Measurements from ENCODE around the gene LRCOL1.

LRCOL1 gene

DNA sequence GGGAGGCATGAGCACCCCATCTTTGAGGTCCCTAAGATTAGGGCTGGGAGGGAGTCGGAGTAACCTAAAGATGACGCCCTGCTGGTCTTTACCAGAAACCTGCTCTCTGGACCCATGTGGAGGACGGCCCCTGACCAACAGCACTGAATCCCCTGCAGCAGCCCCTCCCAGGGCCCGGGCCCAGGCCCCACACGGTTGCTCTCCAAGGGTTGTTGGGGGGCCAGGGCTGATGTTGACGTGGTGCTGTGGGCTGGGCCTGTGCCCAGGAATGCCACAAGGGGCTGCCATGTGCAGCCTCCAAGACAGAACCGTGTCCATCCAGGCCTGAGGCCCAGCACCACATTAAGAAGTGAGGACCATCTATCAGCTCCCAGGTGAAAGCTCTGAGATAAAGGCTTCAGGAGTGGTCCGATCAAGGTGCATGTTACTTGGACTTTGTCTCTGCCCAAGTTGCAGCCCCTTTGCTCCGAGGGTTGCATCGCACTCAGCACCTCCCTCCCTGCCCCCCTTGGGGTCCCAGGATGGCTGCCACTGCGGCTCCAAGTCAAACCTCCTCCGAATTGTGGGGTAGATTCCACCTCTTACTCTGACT is 29.6 kb downstream of the LRCOL1 start:
- Mint-ChIP-seq H3K27me3 (no peaks in the 10 kb centered on the region), H3K4me1 (no peaks in the 10 kb centered on the region), H3K27ac (no peak overlapping the region), H3K4me3 (no peak overlapping the region), H3K36me3 (peaks cover 24% of the 10 kb centered on the region), H3K9me3 (no peaks in the 10 kb centered on the region)
- no peak for ATAC-seq (ENCODE audit: low read depth)
- no peak for DNase-seq (ENCODE audit: low spot score in 2 of 2)

DNA sequence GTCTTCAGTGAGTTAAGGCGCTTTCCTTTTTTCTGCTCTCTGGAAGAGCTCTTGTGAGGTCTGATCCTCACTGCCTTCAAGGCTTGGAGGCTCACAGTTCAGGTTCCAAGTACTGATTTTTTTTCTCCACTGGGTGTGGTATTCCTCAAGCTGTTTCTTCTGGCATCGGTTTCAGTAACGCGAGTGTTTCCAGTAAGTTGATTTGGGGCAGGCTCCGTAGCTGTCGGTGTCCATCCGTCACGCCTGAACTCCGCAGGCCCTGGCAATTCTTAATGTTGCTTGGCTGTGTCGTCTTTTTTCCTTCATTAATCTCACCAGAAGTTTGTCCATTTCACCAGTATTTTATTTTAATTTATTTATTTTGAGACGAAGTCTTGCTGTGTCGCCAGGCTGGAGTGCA is 30.6 kb downstream of the LRCOL1 start:
- Mint-ChIP-seq H3K27ac (no peak overlapping the region), H3K9me3 (no peaks in the 10 kb centered on the region), H3K4me3 (no peak overlapping the region), H3K27me3 (no peaks in the 10 kb centered on the region), H3K36me3 (peaks cover 31% of the 10 kb centered on the region), H3K4me1 (no peaks in the 10 kb centered on the region)
- ATAC-seq (ENCODE audit: low read depth) = no peak
- DNase-seq (ENCODE audit: low spot score in 2 of 2) = no peak

DNA sequence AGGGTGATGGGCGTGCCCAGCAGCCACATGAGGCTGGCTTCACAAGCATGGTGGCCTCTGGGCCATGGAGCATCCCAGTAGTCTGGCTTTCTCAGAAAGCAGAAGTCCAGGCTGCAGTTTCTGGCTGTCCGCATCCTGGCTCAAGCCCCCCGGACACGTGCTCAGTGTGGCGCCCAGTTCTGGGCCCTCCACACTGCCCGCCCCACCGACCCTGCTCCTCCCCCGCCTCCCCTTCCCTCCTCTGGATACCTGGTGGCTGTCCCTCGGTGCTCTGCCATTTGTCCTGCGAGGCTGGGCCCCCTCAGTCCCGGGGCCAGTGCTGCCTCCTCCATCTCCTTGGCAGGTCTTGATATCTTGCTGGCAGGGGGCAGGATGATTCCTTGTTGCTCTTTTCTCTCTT is 31.6 kb downstream of the LRCOL1 start:
- Mint-ChIP-seq H3K4me1 (no peaks in the 10 kb centered on the region), H3K4me3 (no peak overlapping the region), H3K9me3 (no peaks in the 10 kb centered on the region), H3K27ac (peak overlapping the region; percentile 26), H3K36me3 (peaks cover 29% of the 10 kb centered on the region), H3K27me3 (no peaks in the 10 kb centered on the region)
- DNase-seq (ENCODE audit: low spot score in 2 of 2) = no peak
- no peak for ATAC-seq (ENCODE audit: low read depth)

DNA sequence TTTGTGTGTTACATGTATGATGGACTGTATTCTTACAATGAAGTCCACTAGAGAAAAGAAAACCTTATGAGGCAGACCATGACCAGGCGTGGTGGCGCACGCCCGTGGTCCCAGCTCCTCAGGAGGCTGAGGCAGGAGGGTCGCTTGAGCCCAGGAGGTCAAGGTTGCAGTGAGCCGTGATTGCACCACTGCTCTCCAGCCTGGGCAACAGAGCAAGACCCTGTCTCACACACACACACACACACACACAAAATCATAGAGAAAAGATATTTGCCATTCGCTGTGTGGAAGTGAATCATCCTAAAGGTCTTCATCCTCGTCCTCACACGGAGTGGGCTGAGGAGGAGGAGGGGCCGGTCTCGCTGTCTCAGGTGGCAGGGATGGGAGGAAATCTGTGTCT is 32.3 kb downstream of the LRCOL1 start:
- H3K4me3 Mint-ChIP-seq = no peak overlapping the region
- no peak overlapping the region for H3K27ac Mint-ChIP-seq
- peaks cover 28% of the 10 kb centered on the region for H3K36me3 Mint-ChIP-seq
- H3K4me1 Mint-ChIP-seq = no peaks in the 10 kb centered on the region
- no peaks in the 10 kb centered on the region for H3K9me3 Mint-ChIP-seq
- no peaks in the 10 kb centered on the region for H3K27me3 Mint-ChIP-seq
- ATAC-seq (ENCODE audit: low read depth) (no peak), DNase-seq (ENCODE audit: low spot score in 2 of 2) (no peak)

DNA sequence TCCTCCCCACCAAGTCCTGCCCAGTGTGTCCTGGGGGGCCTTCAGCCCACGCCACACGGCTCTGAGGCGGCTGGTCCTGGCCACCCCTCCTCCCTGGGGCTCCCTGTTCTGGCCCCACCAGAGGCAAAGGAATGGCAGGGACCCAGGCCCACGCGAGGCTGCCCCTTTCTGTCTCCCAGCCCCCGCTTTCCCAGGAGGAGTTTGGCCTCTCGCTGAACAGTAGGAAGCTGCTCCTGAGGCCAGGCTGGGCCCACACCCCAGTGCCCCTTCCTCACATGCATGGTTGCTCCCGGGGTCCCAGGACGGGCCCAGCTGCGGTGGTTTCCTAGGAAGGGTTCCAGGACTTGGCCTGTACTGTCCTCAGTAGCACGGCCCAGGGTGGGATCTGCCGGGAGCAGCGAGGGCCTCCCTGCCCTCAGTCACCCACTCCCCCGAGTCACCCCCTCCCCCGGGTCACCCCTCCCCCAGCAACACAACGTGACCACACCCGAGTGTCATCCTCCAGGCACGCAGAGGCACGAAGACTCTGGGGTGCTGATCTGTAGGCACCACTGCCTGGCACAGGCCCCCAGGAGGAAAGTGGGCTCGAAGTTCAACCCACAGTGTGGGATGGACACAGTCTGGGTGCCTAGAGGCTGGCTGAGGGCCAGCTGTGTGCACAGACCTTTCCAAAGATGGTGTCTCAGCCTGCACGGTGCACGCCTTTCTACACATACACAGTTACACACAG is 33.0 kb downstream of the LRCOL1 start:
- ATAC-seq (ENCODE audit: low read depth) (no peak), DNase-seq (ENCODE audit: low spot score in 2 of 2) (no peak)
- no peak overlapping the region for H3K4me3 Mint-ChIP-seq
- H3K36me3 Mint-ChIP-seq = peaks cover 28% of the 10 kb centered on the region
- no peaks in the 10 kb centered on the region for H3K4me1 Mint-ChIP-seq
- no peak overlapping the region for H3K27ac Mint-ChIP-seq
- no peaks in the 10 kb centered on the region for H3K9me3 Mint-ChIP-seq
- no peaks in the 10 kb centered on the region for H3K27me3 Mint-ChIP-seq

DNA sequence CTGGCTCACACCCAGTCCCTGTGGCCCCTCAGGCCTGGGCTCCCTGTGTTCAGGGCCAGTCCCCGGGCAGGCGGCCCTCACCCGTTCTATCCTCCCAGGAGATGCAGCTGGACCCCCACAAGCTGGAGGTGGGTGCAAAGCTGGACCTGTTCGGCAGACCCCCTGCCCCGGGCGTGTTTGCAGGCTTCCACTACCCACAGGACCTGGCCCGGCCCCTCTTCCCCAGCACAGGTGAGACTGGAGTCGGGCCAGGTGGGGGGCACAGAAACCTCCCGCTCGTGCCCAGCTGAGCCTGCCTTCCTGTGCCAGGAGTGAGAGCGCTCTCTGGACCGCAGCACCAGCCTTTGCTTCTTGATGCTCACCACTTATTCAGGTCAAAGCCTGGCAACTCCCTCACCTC is 33.7 kb downstream of the LRCOL1 start:
- H3K27ac Mint-ChIP-seq = no peak overlapping the region
- DNase-seq (ENCODE audit: low spot score in 2 of 2) (no peak), ATAC-seq (ENCODE audit: low read depth) (no peak)
- H3K4me1 Mint-ChIP-seq = no peaks in the 10 kb centered on the region
- H3K4me3 Mint-ChIP-seq = no peak overlapping the region
- no peaks in the 10 kb centered on the region for H3K27me3 Mint-ChIP-seq
- no peaks in the 10 kb centered on the region for H3K9me3 Mint-ChIP-seq
- H3K36me3 Mint-ChIP-seq = peaks cover 28% of the 10 kb centered on the region

DNA sequence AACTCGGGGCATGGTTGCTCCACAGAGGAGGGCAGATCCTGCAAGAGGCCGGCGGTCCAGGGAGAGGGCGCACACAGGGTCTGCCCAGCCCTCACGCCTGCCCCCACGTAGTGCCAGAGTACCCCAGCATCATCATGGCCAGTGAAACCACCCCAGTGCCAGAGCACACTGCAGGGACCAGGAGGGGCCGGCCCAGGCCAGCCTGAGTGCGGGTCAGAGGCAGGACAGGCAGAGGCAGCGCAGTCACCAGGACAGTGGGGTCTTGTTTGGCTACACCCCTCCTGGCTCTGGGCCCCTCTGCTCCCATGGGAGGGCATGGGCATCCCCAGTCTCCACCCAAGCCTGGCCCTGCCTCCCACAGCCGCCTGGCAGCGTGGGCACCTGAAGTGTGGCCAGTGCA is 34.7 kb downstream of the LRCOL1 start:
- H3K36me3 Mint-ChIP-seq = peaks cover 27% of the 10 kb centered on the region
- H3K4me3 Mint-ChIP-seq = no peak overlapping the region

DNA sequence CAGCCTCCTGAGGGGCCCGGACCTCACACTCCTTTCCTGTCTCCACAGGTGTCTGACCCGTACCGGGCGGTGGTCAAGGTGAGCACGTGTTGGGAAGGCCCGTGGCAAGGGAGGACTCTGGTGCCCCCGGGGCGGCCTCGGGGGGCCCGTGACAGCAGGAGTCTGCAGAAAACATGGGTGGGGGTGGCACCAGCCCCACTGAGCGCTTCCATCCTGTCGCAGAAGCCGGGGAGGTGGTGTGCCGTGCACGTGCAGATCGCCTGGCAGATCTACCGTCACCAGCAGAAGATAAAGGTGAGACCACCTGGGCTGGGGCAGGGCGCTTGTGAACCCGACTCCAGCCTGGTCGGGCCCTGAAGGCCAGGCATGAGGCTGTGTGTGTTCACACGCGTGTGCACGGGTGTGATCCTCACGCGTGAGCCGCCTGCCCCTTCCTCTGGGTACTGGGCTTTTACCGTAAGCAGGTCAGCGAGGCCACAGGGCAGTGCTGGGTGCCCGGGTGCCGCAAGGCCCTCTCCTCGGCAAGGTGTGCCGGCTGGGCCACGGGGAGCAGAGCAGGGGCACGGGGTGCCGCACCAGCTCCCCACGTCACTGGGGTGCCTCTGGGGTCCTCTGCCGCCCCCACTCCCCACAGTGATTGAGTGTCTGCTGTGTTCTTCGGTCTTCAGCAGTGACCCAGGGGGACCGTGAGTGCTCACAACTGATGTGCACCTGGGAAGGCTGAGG is 35.9 kb downstream of the LRCOL1 start:
- no peak overlapping the region for H3K4me3 Mint-ChIP-seq
- peaks cover 22% of the 10 kb centered on the region for H3K36me3 Mint-ChIP-seq
- DNase-seq (ENCODE audit: low spot score in 2 of 2) = no peak
- H3K27me3 Mint-ChIP-seq = no peaks in the 10 kb centered on the region
- H3K9me3 Mint-ChIP-seq = no peaks in the 10 kb centered on the region
- ATAC-seq (ENCODE audit: low read depth) = no peak
- H3K4me1 Mint-ChIP-seq = no peaks in the 10 kb centered on the region
- H3K27ac Mint-ChIP-seq = no peak overlapping the region

More for the DNA sequence above, 34.7 kb downstream of the LRCOL1 start:
- H3K4me1 Mint-ChIP-seq = no peaks in the 10 kb centered on the region
- no peaks in the 10 kb centered on the region for H3K27me3 Mint-ChIP-seq
- H3K27ac Mint-ChIP-seq = no peak overlapping the region
- DNase-seq (ENCODE audit: low spot score in 2 of 2) (no peak), ATAC-seq (ENCODE audit: low read depth) (no peak)
- H3K9me3 Mint-ChIP-seq = no peaks in the 10 kb centered on the region

DNA sequence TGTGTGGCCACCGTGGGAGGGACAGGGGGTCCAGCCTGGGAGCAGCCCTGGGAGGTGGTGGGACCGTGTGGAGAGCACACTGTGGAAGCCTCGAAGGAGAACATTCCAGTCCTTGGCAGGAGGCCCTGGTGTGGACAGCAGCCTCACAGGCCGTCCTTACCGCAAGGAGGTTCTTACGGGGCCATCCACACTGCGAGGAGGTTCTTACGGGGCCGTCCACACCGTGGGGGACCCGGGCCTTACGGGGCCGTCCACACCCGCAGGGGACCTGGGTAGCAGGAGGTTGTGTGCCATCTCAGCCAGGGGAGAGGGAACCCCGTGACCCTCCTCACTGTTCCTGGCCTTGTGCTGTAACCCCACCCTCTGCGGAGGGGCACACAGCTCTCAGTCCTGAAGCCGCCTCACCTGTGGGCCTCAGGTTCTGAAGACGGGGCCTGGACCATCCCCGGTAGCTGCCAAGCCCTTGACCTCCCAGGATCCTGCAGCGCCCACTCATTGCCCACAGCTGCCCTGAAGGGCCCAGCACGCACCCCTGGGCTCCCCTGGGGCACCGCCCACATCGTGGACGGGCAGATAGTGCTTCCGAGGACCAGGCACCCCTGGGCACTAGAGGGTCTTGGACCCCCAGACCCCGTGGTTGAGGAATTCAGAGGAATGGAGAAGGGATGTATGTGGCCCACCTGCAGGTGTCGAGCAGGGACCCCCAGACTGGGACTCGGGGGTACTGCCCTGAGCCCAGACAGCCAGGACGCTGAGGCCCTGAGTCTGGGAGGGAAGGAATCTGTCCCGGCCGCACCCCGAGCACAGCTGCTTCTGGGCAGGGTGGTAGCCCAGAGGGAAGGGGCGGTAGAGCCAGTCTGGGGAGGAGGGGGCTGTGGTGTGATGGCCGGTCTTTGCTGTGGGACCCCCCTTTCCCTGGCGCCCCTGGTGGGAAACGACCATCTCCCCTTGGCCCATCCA is 37.3 kb downstream of the LRCOL1 start:
- no peaks in the 10 kb centered on the region for H3K27me3 Mint-ChIP-seq
- H3K4me1 Mint-ChIP-seq = no peaks in the 10 kb centered on the region
- H3K4me3 Mint-ChIP-seq = no peak overlapping the region
- no peak overlapping the region for H3K27ac Mint-ChIP-seq
- no peak for ATAC-seq (ENCODE audit: low read depth)
- H3K36me3 Mint-ChIP-seq = peaks cover 17% of the 10 kb centered on the region
- no peak for DNase-seq (ENCODE audit: low spot score in 2 of 2)
- H3K9me3 Mint-ChIP-seq = no peaks in the 10 kb centered on the region

DNA sequence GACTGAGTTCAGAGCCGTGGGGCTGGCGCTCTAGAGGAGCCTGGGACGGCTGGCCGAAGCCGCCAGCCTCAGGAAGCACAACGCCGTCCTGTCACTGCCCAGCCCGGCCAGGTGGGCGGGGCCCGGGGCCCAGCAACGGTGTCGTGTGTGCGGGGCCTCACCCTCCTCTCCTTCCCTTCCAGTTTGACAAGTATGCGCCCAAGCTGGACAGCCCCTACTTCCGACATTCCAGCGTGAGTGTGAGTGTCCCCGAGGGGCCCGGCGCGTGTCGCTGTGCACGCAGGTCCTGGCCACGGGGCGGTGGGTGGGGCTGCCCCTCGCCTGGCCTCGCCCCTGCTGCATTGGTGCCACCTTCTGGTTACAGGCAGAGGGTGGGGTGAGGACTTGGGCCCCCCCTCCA is 38.3 kb downstream of the LRCOL1 start:
- H3K27me3 Mint-ChIP-seq = no peaks in the 10 kb centered on the region
- no peak overlapping the region for H3K27ac Mint-ChIP-seq
- no peaks in the 10 kb centered on the region for H3K4me1 Mint-ChIP-seq
- no peak overlapping the region for H3K4me3 Mint-ChIP-seq
- no peak for DNase-seq (ENCODE audit: low spot score in 2 of 2)
- H3K9me3 Mint-ChIP-seq = no peaks in the 10 kb centered on the region
- H3K36me3 Mint-ChIP-seq = peaks cover 14% of the 10 kb centered on the region
- ATAC-seq (ENCODE audit: low read depth) = no peak

DNA sequence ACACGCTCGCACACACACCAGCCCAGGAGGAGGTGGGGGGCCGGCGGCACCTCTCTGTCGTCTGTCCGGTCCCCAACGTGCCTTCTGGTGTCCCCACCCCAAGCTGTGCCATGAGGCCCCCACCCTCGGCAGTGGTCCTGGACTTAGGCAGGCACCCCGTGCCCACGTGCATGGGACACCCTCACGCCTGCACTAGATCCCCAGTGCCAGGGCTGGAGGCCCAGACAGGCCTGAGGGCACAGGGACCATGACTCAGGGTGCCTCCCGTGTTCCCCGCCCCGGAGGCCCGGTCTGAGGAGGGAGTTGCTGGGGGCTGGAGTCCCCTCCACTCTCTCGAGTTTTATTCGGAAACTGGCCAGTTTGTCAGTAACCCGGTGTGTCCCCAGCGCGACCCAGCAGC is 38.8 kb downstream of the LRCOL1 start:
- DNase-seq (ENCODE audit: low spot score in 2 of 2) (no peak), ATAC-seq (ENCODE audit: low read depth) (no peak)
- Mint-ChIP-seq H3K36me3 (peaks cover 12% of the 10 kb centered on the region), H3K27me3 (no peaks in the 10 kb centered on the region), H3K4me1 (no peaks in the 10 kb centered on the region), H3K4me3 (no peak overlapping the region), H3K27ac (no peak overlapping the region), H3K9me3 (no peaks in the 10 kb centered on the region)

DNA sequence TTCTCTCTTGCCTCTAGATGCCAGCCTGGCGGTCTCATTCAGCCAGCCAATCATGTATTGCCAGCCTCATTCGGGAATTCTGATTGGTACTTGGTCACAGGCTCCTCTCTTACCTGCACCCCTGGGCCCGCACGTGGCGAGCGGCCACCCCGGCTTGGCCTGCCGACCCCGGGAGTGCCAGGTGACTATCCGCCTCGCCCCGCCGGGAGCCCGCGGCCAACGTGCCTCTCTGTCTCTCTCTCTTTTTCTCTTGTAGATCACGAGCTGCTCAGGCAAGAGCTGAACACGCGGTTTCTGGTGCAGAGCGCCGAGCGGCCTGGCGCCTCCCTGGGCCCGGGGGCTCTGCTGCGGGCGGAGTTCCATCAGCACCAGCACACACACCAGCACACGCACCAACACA is 39.3 kb downstream of the LRCOL1 start:
- no peaks in the 10 kb centered on the region for H3K9me3 Mint-ChIP-seq
- DNase-seq (ENCODE audit: low spot score in 2 of 2) (no peak), ATAC-seq (ENCODE audit: low read depth) (no peak)

DNA sequence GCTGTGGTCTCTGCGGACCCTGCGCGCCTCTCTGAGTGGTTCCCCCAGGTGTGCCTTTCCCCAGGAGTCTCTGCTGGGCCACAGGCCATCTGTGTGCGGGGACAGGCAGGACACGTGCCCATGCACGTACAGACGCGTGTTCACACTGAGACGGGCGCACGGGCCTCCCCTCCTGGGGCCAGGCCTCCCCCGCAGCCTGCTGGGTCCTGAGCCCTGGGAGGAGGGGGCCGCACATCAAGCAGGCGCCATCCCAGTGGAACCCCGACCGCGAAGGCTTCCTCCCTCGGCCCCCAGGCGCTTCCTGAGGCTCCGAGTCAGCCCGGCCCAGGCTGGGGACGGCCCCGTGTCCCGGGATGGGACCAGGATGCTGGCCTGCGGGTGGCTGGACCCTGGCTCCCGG is 39.7 kb downstream of the LRCOL1 start:
- H3K27ac Mint-ChIP-seq = no peak overlapping the region
- no peak overlapping the region for H3K4me3 Mint-ChIP-seq
- H3K36me3 Mint-ChIP-seq = peaks cover 12% of the 10 kb centered on the region
- ATAC-seq (ENCODE audit: low read depth) (no peak), DNase-seq (ENCODE audit: low spot score in 2 of 2) (no peak)
- no peaks in the 10 kb centered on the region for H3K9me3 Mint-ChIP-seq
- no peaks in the 10 kb centered on the region for H3K4me1 Mint-ChIP-seq
- H3K27me3 Mint-ChIP-seq = no peaks in the 10 kb centered on the region

More for the DNA sequence above, 39.3 kb downstream of the LRCOL1 start:
- Mint-ChIP-seq H3K27ac (no peak overlapping the region), H3K27me3 (no peaks in the 10 kb centered on the region), H3K4me1 (no peaks in the 10 kb centered on the region), H3K4me3 (no peak overlapping the region), H3K36me3 (peaks cover 10% of the 10 kb centered on the region)
